CD8-positive, alpha-beta memory T cell (primary cell): ENCODE measurements around the gene IL22RA1. TPM values are rescaled to one million over a fixed set of nuclear protein-coding genes. Genes with fewer than 3 reads are reported as not detected.
A peak's percentile ranks its signal among the peaks of the same experiment; 100 is the strongest.

Source experiments
- CTCF ChIA-PET: fragments of 350-600 bp; sonication (Branson Sonifier 250); formaldehyde crosslinking; loops from one replicate; lab custom pipeline; 2021; ENCODE audit warnings: antibody characterized with exemption; lab: Charles Lee
- POLR2A ChIA-PET: fragments of 350-600 bp; sonication (Branson Sonifier 250); formaldehyde crosslinking; loops from one replicate; lab custom pipeline; 2021; ENCODE audit warnings: antibody characterized with exemption; lab: Charles Lee
- DNase-seq, 5 donors: peaks; one replicate each; pipeline versions ENCODE4 v3.0.0 to v3.0.0-alpha.2; 2020 to 2022; ENCODE audit warnings: mixed read lengths in 1 of 5
- H3K27ac ChIP-seq: one replicate; pipeline ENCODE4 v1.7.0; 2013; ENCODE audit warnings: low read depth, mild to moderate bottlenecking, low read length, moderate library complexity
- H3K27me3 ChIP-seq: 2 replicates; pipeline ENCODE4 v1.7.0; 2013; ENCODE audit warnings: low read length, mild to moderate bottlenecking; ENCODE audit not compliant: insufficient read depth, poor library complexity, severe bottlenecking
- H3K36me3 ChIP-seq: 2 replicates; pipeline ENCODE4 v1.7.0; 2013; ENCODE audit warnings: mild to moderate bottlenecking, low read length, moderate library complexity; ENCODE audit not compliant: insufficient read depth
- H3K4me1 ChIP-seq: 2 replicates; pipeline ENCODE4 v1.7.0; 2013; ENCODE audit warnings: mild to moderate bottlenecking, low read length, moderate library complexity; ENCODE audit not compliant: insufficient read depth
- H3K4me3 ChIP-seq: 2 replicates; pipeline ENCODE4 v1.7.0; 2013; ENCODE audit warnings: mild to moderate bottlenecking, low read length
- H3K9me3 ChIP-seq: 2 replicates; pipeline ENCODE4 v1.7.0; 2013; ENCODE audit warnings: mild to moderate bottlenecking, low read length
- H3K27ac Mint-ChIP-seq, 8 donors: one replicate each; pipeline ENCODE4 v1.8.0; 2020 to 2021; ENCODE audit warnings: mixed read lengths in 8 of 8, mild to moderate bottlenecking in 6 of 8, inconsistent platforms in 3 of 8, moderate library complexity in 3 of 8
- H3K27me3 Mint-ChIP-seq, 2 donors: one replicate each; pipeline ENCODE4 v1.8.0; 2020 to 2021; ENCODE audit warnings: mixed read lengths in 2 of 2, mild to moderate bottlenecking in 1 of 2, moderate library complexity in 1 of 2
- H3K36me3 Mint-ChIP-seq, 3 donors: one replicate each; pipeline ENCODE4 v1.8.0; 2020 to 2021; ENCODE audit warnings: mixed read lengths in 3 of 3, inconsistent platforms in 1 of 3, mild to moderate bottlenecking in 1 of 3
- H3K4me1 Mint-ChIP-seq, 3 donors: one replicate each; pipeline ENCODE4 v1.8.0; 2020 to 2021; ENCODE audit warnings: mixed read lengths in 3 of 3, inconsistent platforms in 1 of 3, mild to moderate bottlenecking in 1 of 3
- H3K4me3 Mint-ChIP-seq, 7 donors: one replicate each; pipeline ENCODE4 v1.8.0; 2020 to 2021; ENCODE audit warnings: mixed read lengths in 7 of 7, mild to moderate bottlenecking in 6 of 7, moderate library complexity in 4 of 7, inconsistent platforms in 2 of 7
- H3K9me3 Mint-ChIP-seq, 5 donors: one replicate each; pipeline ENCODE4 v1.8.0; 2020 to 2022; ENCODE audit warnings: mixed read lengths in 5 of 5, mild to moderate bottlenecking in 3 of 5, moderate library complexity in 2 of 5, inconsistent platforms in 1 of 5
- polyA plus RNA-seq: library from polyadenylated mRNA; unstranded; fragments of 300-500 nt; fragmentation: Illumina TruSeq; gene quantifications from one replicate; pipeline ENCODE4 v1.2.3, GENCODE V29; 2021
- total RNA-seq, 2 experiments: library from RNA; stranded (reverse); gene quantifications; one replicate each; pipeline ENCODE4 v1.2.3, GENCODE V29; 2021

IL22RA1 gene
- total and polyA plus RNA-seq, 3 experiments from 2014 or later, result not detected

- ChIA-PET POLR2A (no interaction called here), CTCF (interaction anchor here (1.2 to 8.3 kb wide), 2 partner anchors 53 to 238 kb away, joined by 3 to 79 read pairs; no protein-coding TSS in a partner anchor)
- Mint-ChIP-seq H3K4me3 (no peak overlapping the region), H3K4me1 (peaks cover 9 to 16% (median 11%) of the 10 kb centered on the region in 3 donors), H3K27ac (no peak overlapping the region), H3K27me3 (peaks cover 8 to 25% of the 10 kb centered on the region in 2 donors), H3K36me3 (peaks cover 3 to 29% (median 13%) of the 10 kb centered on the region in 3 donors), H3K9me3 (no peaks in the 10 kb centered on the region)
- Histone ChIP-seq H3K27ac (no peak overlapping the region), H3K36me3 (no peaks in the 10 kb centered on the region), H3K9me3 (no peaks in the 10 kb centered on the region), H3K4me3 (no peak overlapping the region), H3K4me1 (peaks cover 11% of the 10 kb centered on the region), H3K27me3 (peaks cover 7% of the 10 kb centered on the region)
- DNase-seq, result no peak
Observed at GRCh38 chr1:24154215-24154614, 11.3 kb upstream of the IL22RA1 start.

GRCh38 chr1:24152631-24153494 is 9.9 kb upstream of the IL22RA1 start:
- CTCF ChIA-PET, result interaction anchor here (1.2 to 8.3 kb wide), 5 partner anchors 31 to 239 kb away, joined by 3 to 79 read pairs (median 34); partner anchors contain the start of gene IFNLR1
- H3K36me3 ChIP-seq, result no peaks in the 10 kb centered on the region
- no peak overlapping the region for H3K27ac Mint-ChIP-seq
- DNase-seq, result no peak
- no peak overlapping the region for H3K27ac ChIP-seq
- H3K4me3 ChIP-seq, result no peak overlapping the region
- peaks cover 3 to 15% (median 7%) of the 10 kb centered on the region in 3 donors for H3K36me3 Mint-ChIP-seq
- peaks cover 10 to 27% of the 10 kb centered on the region in 2 donors for H3K27me3 Mint-ChIP-seq
- H3K9me3 ChIP-seq, result no peaks in the 10 kb centered on the region
- POLR2A ChIA-PET, result no interaction called here
- H3K4me1 ChIP-seq, result peaks cover 11% of the 10 kb centered on the region
- peaks cover 9 to 16% (median 11%) of the 10 kb centered on the region in 3 donors for H3K4me1 Mint-ChIP-seq
- H3K4me3 Mint-ChIP-seq, result no peak overlapping the region
- no peaks in the 10 kb centered on the region for H3K9me3 Mint-ChIP-seq
- peaks cover 7% of the 10 kb centered on the region for H3K27me3 ChIP-seq

- peaks cover 9 to 16% (median 11%) of the 10 kb centered on the region in 3 donors for H3K4me1 Mint-ChIP-seq
- H3K36me3 Mint-ChIP-seq, result peaks cover 1 to 3% (median 3%) of the 10 kb centered on the region in 3 donors
- Histone ChIP-seq H3K27ac (no peak overlapping the region), H3K27me3 (peaks cover 7% of the 10 kb centered on the region), H3K36me3 (no peaks in the 10 kb centered on the region), H3K4me1 (peaks cover 11% of the 10 kb centered on the region), H3K9me3 (no peaks in the 10 kb centered on the region), H3K4me3 (no peak overlapping the region)
- H3K27me3 Mint-ChIP-seq, result peaks cover 10 to 35% of the 10 kb centered on the region in 2 donors
- H3K4me3 Mint-ChIP-seq, result peak overlapping the region in 4 of 7 donors; percentile 60 to 73 (median 66)
- H3K27ac Mint-ChIP-seq, result no peak overlapping the region
- CTCF ChIA-PET, result interaction anchor here (1.0 to 8.3 kb wide), 10 partner anchors 13 to 241 kb away, joined by 3 to 79 read pairs (median 5); partner anchors contain the start of gene IFNLR1
- H3K9me3 Mint-ChIP-seq, result no peaks in the 10 kb centered on the region
- peak in 1 of 5 donors; percentile 17 for DNase-seq
- POLR2A ChIA-PET, result no interaction called here
Observed at GRCh38 chr1:24151175-24151533, 8.2 kb upstream of the IL22RA1 start.

GRCh38 chr1:24150234-24151174 is 7.6 kb upstream of the IL22RA1 start:
- no peaks in the 10 kb centered on the region for H3K36me3 Mint-ChIP-seq
- H3K9me3 ChIP-seq, result no peaks in the 10 kb centered on the region
- H3K27me3 ChIP-seq, result peaks cover 7% of the 10 kb centered on the region
- H3K9me3 Mint-ChIP-seq, result no peaks in the 10 kb centered on the region
- H3K27ac Mint-ChIP-seq, result peak overlapping the region in 3 of 8 donors; percentile 6 to 65 (median 52)
- no peaks in the 10 kb centered on the region for H3K36me3 ChIP-seq
- H3K27ac ChIP-seq, result no peak overlapping the region
- H3K4me1 Mint-ChIP-seq, result peaks cover 9 to 16% (median 11%) of the 10 kb centered on the region in 3 donors
- H3K27me3 Mint-ChIP-seq, result peaks cover 13 to 39% of the 10 kb centered on the region in 2 donors
- ChIA-PET CTCF (interaction anchor here (0.7 to 8.3 kb wide), 23 partner anchors 9 to 458 kb away, joined by 3 to 79 read pairs (median 4); partner anchors contain the start of genes IFNLR1 and STPG1), POLR2A (interaction anchor here (0.7 to 1.5 kb wide), 2 partner anchors 241 to 242 kb away, joined by 3 to 4 read pairs; no protein-coding TSS in a partner anchor)
- peak; percentile 69 to 89 (median 80) for DNase-seq
- peaks cover 11% of the 10 kb centered on the region for H3K4me1 ChIP-seq
- H3K4me3 Mint-ChIP-seq, result peak overlapping the region in 6 of 7 donors; percentile 59 to 73 (median 62)
- no peak overlapping the region for H3K4me3 ChIP-seq

GRCh38 chr1:24149866-24150233 is 6.9 kb upstream of the IL22RA1 start:
- Mint-ChIP-seq H3K4me1 (peaks cover 9 to 16% (median 11%) of the 10 kb centered on the region in 3 donors), H3K9me3 (no peaks in the 10 kb centered on the region), H3K36me3 (no peaks in the 10 kb centered on the region), H3K4me3 (peak overlapping the region in 2 of 7 donors; percentile 59 to 60), H3K27ac (no peak overlapping the region), H3K27me3 (peaks cover 13 to 41% of the 10 kb centered on the region in 2 donors)
- Histone ChIP-seq H3K4me3 (no peak overlapping the region), H3K36me3 (no peaks in the 10 kb centered on the region), H3K27me3 (peaks cover 7% of the 10 kb centered on the region), H3K27ac (no peak overlapping the region), H3K9me3 (no peaks in the 10 kb centered on the region), H3K4me1 (peaks cover 11% of the 10 kb centered on the region)
- no peak for DNase-seq
- POLR2A ChIA-PET, result interaction anchor here (0.7 to 1.5 kb wide), 2 partner anchors 241 to 242 kb away, joined by 3 to 4 read pairs; no protein-coding TSS in a partner anchor
- CTCF ChIA-PET, result interaction anchor here (0.7 to 8.3 kb wide), 21 partner anchors 8 to 459 kb away, joined by 3 to 79 read pairs (median 4); partner anchors contain the start of genes IFNLR1 and STPG1

GRCh38 chr1:24147816-24148215 is 4.9 kb upstream of the IL22RA1 start:
- Mint-ChIP-seq H3K36me3 (no peaks in the 10 kb centered on the region), H3K4me3 (no peak overlapping the region), H3K27me3 (peaks cover 20 to 46% of the 10 kb centered on the region in 2 donors), H3K4me1 (peaks cover 9 to 16% (median 11%) of the 10 kb centered on the region in 3 donors), H3K27ac (no peak overlapping the region), H3K9me3 (no peaks in the 10 kb centered on the region)
- CTCF ChIA-PET, result interaction anchor here (1.3 to 8.3 kb wide), 3 partner anchors 50 to 244 kb away, joined by 4 to 79 read pairs (median 42); no protein-coding TSS in a partner anchor
- Histone ChIP-seq H3K9me3 (no peaks in the 10 kb centered on the region), H3K4me3 (no peak overlapping the region), H3K4me1 (peaks cover 11% of the 10 kb centered on the region), H3K36me3 (no peaks in the 10 kb centered on the region), H3K27me3 (peaks cover 7% of the 10 kb centered on the region), H3K27ac (no peak overlapping the region)
- POLR2A ChIA-PET, result no interaction called here
- DNase-seq, result no peak

- ChIA-PET CTCF (interaction anchor here (1.3 to 6.0 kb wide), 2 partner anchors 51 to 245 kb away, joined by 4 to 42 read pairs; no protein-coding TSS in a partner anchor), POLR2A (no interaction called here)
- Mint-ChIP-seq H3K4me3 (no peak overlapping the region), H3K4me1 (peaks cover 9 to 16% (median 11%) of the 10 kb centered on the region in 3 donors), H3K27ac (peak overlapping the region in 1 of 8 donors; percentile 33), H3K27me3 (peaks cover 20 to 49% of the 10 kb centered on the region in 2 donors), H3K36me3 (no peaks in the 10 kb centered on the region), H3K9me3 (no peaks in the 10 kb centered on the region)
- H3K27ac ChIP-seq, result no peak overlapping the region
- H3K36me3 ChIP-seq, result no peaks in the 10 kb centered on the region
- H3K4me1 ChIP-seq, result peaks cover 11% of the 10 kb centered on the region
- peaks cover 7% of the 10 kb centered on the region for H3K27me3 ChIP-seq
- H3K4me3 ChIP-seq, result no peak overlapping the region
- DNase-seq, result no peak
- no peaks in the 10 kb centered on the region for H3K9me3 ChIP-seq
Observed at GRCh38 chr1:24147194-24147593, 4.3 kb upstream of the IL22RA1 start.
